Left cardiac atrium (tissue), 4 donors: ENCODE data around the gene AGT. TPM values are rescaled to one million over a fixed set of nuclear protein-coding genes. Genes with fewer than 3 reads are reported as not detected.

Experiments used
- ATAC-seq, 2 donors: fragments of 200-7000 bp; cut with Tn5 transposase; one replicate each; pipeline ENCODE4 v1.9.1; 2020; ENCODE audit warnings: mild to moderate bottlenecking in 2 of 2, moderate library complexity in 2 of 2
- DNase-seq: peaks from one replicate; pipeline ENCODE4 v3.0.0-alpha.2; 2020
- intact Hi-C, 2 donors: fragments of 100-400 bp; cut with DNase I; formaldehyde crosslinking; loops; one replicate each; pipeline versions ENCODE4 v1.14.1 to v1.15.1; 2022 to 2023
- total RNA-seq, 2 donors: library from RNA; stranded (reverse); fragmentation: NEBNext Ultra II Directional; extraction: Animal tissue kit (Norgen Biotek cat#: 25700); gene quantifications; one replicate each; pipeline ENCODE4 v1.2.1, GENCODE V29; 2021
- donor health status: DM: no; HTN: yes; CAD: no.
- donor health status: DM: no; HTN: yes; CAD: no; lungs with severe emphysema.
- donor health status: DM: yes; HTN: yes; CAD: no.
- donor health status: Dilated cardiomyopathy.

The AGT gene
- total RNA-seq, 2 donors from 2014 or later: 102 to 130 TPM

GRCh38 chr1:230696722-230697437 is 17.0 kb downstream of the AGT start:
- peak; percentile 27 to 76 for ATAC-seq
- intact Hi-C loops: no loop called here

GRCh38 chr1:230696218-230696617 is 17.7 kb downstream of the AGT start:
- intact Hi-C loops: no loop called here
- ATAC-seq (no peak), DNase-seq (no peak)

More at GRCh38 chr1:230696722-230697437, 17.0 kb downstream of the AGT start:
- no peak for DNase-seq

- DNase-seq (no peak), ATAC-seq (no peak)
- intact Hi-C loops: no loop called here
Measured at GRCh38 chr1:230694991-230695390, 18.9 kb downstream of the AGT start.

GRCh38 chr1:230694464-230694863 is 19.5 kb downstream of the AGT start:
- no peak for DNase-seq
- intact Hi-C loops: no loop called here
- ATAC-seq: no peak

GRCh38 chr1:230693777-230694176 is 20.1 kb downstream of the AGT start:
- intact Hi-C loops: no loop called here
- DNase-seq (no peak), ATAC-seq (no peak)

- intact Hi-C loops: no loop called here
- no peak for ATAC-seq
Measured at GRCh38 chr1:230693221-230693620, 20.7 kb downstream of the AGT start.

GRCh38 chr1:230691615-230692014 is 22.3 kb downstream of the AGT start:
- ATAC-seq (no peak), DNase-seq (no peak)
- intact Hi-C loops: no loop called here

More at GRCh38 chr1:230693221-230693620, 20.7 kb downstream of the AGT start:
- no peak for DNase-seq

- intact Hi-C loops: no loop called here
- no peak for ATAC-seq
- DNase-seq: no peak
Measured at GRCh38 chr1:230690101-230690500, 23.8 kb downstream of the AGT start.

GRCh38 chr1:230686747-230687146 is 27.2 kb downstream of the AGT start:
- intact Hi-C loops: no loop called here
- no peak for DNase-seq
- ATAC-seq: no peak

- no peak for ATAC-seq
- intact Hi-C loops: no loop called here
- no peak for DNase-seq
Measured at GRCh38 chr1:230684998-230685397, 28.9 kb downstream of the AGT start.

GRCh38 chr1:230684146-230684545 is 29.8 kb downstream of the AGT start:
- intact Hi-C loops: no loop called here
- ATAC-seq: no peak
- no peak for DNase-seq

- ATAC-seq (peak; percentile 52 to 70), DNase-seq (no peak)
- intact Hi-C loops: no loop called here
Measured at GRCh38 chr1:230682882-230683610, 30.9 kb downstream of the AGT start.

- DNase-seq (no peak), ATAC-seq (peak; percentile 70 to 74)
- intact Hi-C loops: no loop called here
Measured at GRCh38 chr1:230682274-230682673, 31.6 kb downstream of the AGT start.

- ATAC-seq (peak; percentile 85 to 90), DNase-seq (no peak)
- intact Hi-C loops: no loop called here
Measured at GRCh38 chr1:230681599-230681998, 32.3 kb downstream of the AGT start.

- no peak for DNase-seq
- intact Hi-C loops: no loop called here
- no peak for ATAC-seq
Measured at GRCh38 chr1:230680300-230681025, 33.5 kb downstream of the AGT start.

GRCh38 chr1:230679825-230680224 is 34.1 kb downstream of the AGT start:
- no peak for ATAC-seq
- intact Hi-C loops: no loop called here

GRCh38 chr1:230679192-230679591 is 34.7 kb downstream of the AGT start:
- no peak for DNase-seq
- intact Hi-C loops: no loop called here
- no peak for ATAC-seq

More at GRCh38 chr1:230679825-230680224, 34.1 kb downstream of the AGT start:
- no peak for DNase-seq

GRCh38 chr1:230677200-230677599 is 36.7 kb downstream of the AGT start:
- intact Hi-C loops: no loop called here
- ATAC-seq (no peak), DNase-seq (no peak)

GRCh38 chr1:230674581-230674980 is 39.3 kb downstream of the AGT start:
- DNase-seq: no peak
- intact Hi-C loops: no loop called here
- ATAC-seq: no peak

- no peak for ATAC-seq
- no peak for DNase-seq
- intact Hi-C loops: no loop called here
Measured at GRCh38 chr1:230669543-230669942, 44.4 kb downstream of the AGT start.
